Stomach (tissue), 4 donors: Measurements from ENCODE around the gene RBM41.

Experiments used
- POLR2A ChIP-seq, 4 donors: fragments of 450-650 bp; IDR thresholded peaks; one replicate each; pipeline ENCODE4 v1.6.1; 2016; ENCODE audit warnings: antibody characterized with exemption in 4 of 4, control low read depth in 2 of 4, mild to moderate bottlenecking in 1 of 4, moderate library complexity in 1 of 4
- POLR2AphosphoS5 ChIP-seq, 3 donors: sonication (generic); formaldehyde crosslinking; IDR thresholded peaks; one replicate each; pipeline ENCODE4 v1.6.1; 2016; ENCODE audit warnings: antibody characterized with exemption in 3 of 3
- TF ChIP-seq, protein P1 (sequence below), 7 experiments: fragments of 450-650 bp in 4 of 7; fragments of 200-600 bp in 3 of 7; sonication (generic) in 3 of 7; IDR thresholded peaks; one replicate each; pipeline ENCODE4 v1.5.1; 2016 to 2019; ENCODE audit warnings: antibody characterized with exemption in 7 of 7, control low read depth in 2 of 7, mild to moderate bottlenecking in 1 of 7

DNA sequence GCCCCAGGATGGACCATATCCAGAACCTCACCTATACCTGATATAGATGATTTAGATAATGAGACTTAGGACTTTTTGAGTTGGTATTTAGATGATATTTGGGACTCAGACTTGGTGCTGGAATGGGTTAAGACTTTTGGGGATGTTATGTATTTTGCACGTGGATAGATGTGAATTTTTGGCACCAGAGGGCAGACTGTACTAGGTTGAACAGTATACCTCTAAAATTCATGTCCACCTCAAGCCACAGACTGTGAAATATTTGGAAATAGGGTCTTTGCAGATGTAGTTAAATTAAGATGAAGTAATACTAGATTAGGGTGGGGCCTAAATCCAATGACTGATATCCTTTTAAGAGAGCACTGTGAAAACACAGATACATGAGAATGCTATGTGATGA lies 15.6 kb downstream of the RBM41 start:
- TF ChIP-seq, protein P1, sequence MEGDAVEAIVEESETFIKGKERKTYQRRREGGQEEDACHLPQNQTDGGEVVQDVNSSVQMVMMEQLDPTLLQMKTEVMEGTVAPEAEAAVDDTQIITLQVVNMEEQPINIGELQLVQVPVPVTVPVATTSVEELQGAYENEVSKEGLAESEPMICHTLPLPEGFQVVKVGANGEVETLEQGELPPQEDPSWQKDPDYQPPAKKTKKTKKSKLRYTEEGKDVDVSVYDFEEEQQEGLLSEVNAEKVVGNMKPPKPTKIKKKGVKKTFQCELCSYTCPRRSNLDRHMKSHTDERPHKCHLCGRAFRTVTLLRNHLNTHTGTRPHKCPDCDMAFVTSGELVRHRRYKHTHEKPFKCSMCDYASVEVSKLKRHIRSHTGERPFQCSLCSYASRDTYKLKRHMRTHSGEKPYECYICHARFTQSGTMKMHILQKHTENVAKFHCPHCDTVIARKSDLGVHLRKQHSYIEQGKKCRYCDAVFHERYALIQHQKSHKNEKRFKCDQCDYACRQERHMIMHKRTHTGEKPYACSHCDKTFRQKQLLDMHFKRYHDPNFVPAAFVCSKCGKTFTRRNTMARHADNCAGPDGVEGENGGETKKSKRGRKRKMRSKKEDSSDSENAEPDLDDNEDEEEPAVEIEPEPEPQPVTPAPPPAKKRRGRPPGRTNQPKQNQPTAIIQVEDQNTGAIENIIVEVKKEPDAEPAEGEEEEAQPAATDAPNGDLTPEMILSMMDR (IDR thresholded peaks at IDR 0.05) = no peak
- no peak for TF ChIP-seq POLR2AphosphoS5 (IDR thresholded peaks at IDR 0.05)
- TF ChIP-seq POLR2A (IDR thresholded peaks at IDR 0.05) = no peak
